Activated T-helper 17 cell treated with anti-CD3 and anti-CD28 coated beads, Interleukin-2, amount 50 U/mL, for 72 hours (primary cell): Measurements from ENCODE around the gene RAX2. TPM values are rescaled to one million over a fixed set of nuclear protein-coding genes. Genes with fewer than 3 reads are reported as not detected.

Experiments
- ATAC-seq: fragments of 150-1000 bp; cut with Tn5 transposase; replicated peaks from 2 replicates; pipeline ENCODE4 v1.10.0; 2021; ENCODE audit warnings: mild to moderate bottlenecking, moderate library complexity
- H3K27ac Mint-ChIP-seq: one replicate; pipeline ENCODE4 v1.8.0; 2022; ENCODE audit warnings: mixed read lengths
- H3K27me3 Mint-ChIP-seq: one replicate; pipeline ENCODE4 v1.8.0; 2022; ENCODE audit warnings: mixed read lengths
- H3K36me3 Mint-ChIP-seq: one replicate; pipeline ENCODE4 v1.8.0; 2022; ENCODE audit warnings: low read depth, mild to moderate bottlenecking, mixed read lengths
- H3K4me1 Mint-ChIP-seq: one replicate; pipeline ENCODE4 v1.8.0; 2022; ENCODE audit warnings: mixed read lengths
- H3K4me3 Mint-ChIP-seq: one replicate; pipeline ENCODE4 v1.8.0; 2022; ENCODE audit warnings: mild to moderate bottlenecking, mixed read lengths
- H3K9me3 Mint-ChIP-seq: one replicate; pipeline ENCODE4 v1.8.0; 2022; ENCODE audit warnings: mixed read lengths
- total RNA-seq, 2 donors: library from RNA; stranded (reverse); gene quantifications; one replicate each; pipeline ENCODE4 v1.2.3, GENCODE V29; 2022

RAX2 gene
- total RNA-seq, 2 donors from 2014 or later: not detected

DNA sequence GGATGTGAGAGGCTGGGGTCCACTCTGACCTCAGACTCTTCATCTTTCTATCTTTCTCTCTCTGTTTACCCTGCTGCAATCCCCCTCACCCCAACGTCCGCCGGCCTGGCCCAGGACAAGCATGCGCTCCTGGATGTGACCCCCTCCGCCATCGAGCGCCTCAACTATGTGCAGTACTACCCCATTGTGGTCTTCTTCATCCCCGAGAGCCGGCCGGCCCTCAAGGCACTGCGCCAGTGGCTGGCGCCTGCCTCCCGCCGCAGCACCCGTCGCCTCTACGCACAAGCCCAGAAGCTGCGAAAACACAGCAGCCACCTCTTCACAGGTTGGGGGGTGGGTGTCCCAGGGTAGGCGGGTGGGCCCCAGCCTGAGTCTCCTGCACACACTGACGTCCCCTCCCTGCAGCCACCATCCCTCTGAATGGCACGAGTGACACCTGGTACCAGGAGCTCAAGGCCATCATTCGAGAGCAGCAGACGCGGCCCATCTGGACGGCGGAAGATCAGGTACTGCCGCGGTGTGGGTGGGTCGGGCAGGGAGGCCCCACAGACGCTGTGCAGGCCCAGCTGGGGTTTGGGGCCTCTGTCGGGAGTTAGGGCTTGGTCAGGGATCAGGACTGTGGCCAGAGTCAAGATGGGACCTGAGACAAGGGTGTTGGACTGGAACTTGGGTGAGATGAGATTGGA, 25.5 kb downstream of the RAX2 start:
- Mint-ChIP-seq H3K27me3 (no peaks in the 10 kb centered on the region), H3K36me3 (peaks cover 21% of the 10 kb centered on the region), H3K4me3 (no peak overlapping the region), H3K9me3 (no peaks in the 10 kb centered on the region), H3K27ac (no peak overlapping the region), H3K4me1 (no peaks in the 10 kb centered on the region)
- no peak for ATAC-seq

DNA sequence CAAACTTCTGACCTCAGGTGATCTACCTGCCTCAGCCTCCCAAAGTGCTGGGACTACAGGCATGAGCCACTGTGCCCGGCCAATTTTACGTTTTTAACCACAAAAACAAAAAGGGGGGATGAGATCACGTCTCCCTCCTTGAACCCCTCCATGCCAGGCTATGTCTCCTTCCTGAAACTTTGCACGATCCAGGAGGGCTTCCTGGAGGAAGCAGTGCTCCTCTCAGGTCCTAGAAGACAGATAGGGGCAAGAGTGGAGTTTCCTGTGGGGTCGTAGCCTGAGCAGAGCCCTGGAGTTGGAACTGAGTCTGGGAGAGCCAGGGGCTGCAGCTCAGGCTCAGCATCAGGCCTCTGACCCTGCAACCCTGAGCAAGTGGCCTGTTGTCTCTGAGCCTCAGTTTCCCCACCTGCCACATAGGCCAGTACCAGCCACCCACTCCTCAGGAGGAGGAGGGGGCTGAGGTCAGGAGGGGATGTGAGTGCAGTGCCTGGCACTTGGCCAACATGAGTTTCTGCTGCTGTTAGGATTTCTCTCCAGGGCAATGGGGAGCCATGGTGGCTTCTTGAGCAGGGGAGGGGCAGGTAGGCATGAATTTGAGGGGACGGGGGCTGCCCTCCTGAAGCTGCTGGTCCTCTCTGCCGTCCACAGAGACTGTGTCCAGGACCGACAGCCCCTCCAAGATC, 26.5 kb downstream of the RAX2 start:
- H3K27me3 Mint-ChIP-seq: no peaks in the 10 kb centered on the region
- no peak overlapping the region for H3K4me3 Mint-ChIP-seq
- no peaks in the 10 kb centered on the region for H3K9me3 Mint-ChIP-seq
- no peaks in the 10 kb centered on the region for H3K4me1 Mint-ChIP-seq
- no peak for ATAC-seq
- peaks cover 13% of the 10 kb centered on the region for H3K36me3 Mint-ChIP-seq
- H3K27ac Mint-ChIP-seq: no peak overlapping the region

DNA sequence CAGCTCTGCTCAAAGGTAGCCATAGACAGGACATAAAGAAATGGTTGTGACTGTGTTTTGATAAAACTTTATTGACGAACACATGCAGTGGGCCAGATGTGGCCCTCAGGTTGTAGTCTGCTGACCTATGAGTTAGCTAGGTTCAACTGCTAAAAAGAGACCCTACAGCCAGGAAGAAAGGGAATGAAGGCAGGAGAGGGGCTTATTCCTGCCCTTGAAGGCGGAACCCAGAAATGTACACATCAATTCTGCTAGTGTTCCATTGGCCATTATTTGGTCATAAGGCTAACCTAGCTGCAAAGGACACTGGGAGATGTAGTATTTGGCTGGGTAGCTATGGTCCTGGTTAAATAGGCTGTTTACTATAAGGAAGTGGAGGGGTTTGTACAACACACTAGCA, 28.5 kb downstream of the RAX2 start:
- Mint-ChIP-seq H3K36me3 (no peaks in the 10 kb centered on the region), H3K27me3 (no peaks in the 10 kb centered on the region), H3K9me3 (no peaks in the 10 kb centered on the region), H3K4me1 (peaks cover 4% of the 10 kb centered on the region), H3K4me3 (no peak overlapping the region), H3K27ac (no peak overlapping the region)
- ATAC-seq: no peak

DNA sequence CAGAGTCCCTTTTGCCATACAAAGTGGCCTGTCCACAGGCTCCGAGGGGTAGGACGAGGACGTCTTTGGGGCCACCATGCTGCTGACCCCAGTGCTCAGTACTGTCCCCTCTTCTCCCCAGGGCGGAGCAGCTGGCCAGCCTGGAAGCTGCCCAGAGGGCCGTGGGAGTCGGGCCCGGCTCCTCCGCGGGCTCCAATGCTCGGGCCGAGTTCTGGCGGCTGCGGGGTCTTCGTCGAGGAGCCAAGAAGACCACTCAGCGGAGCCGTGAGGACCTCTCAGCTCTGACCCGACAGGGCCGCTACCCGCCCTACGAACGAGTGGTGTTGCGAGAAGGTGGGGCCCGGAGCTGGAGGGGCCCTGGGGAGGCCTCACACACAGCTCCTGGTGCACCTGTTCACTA, 31.6 kb downstream of the RAX2 start:
- peaks cover 4% of the 10 kb centered on the region for H3K4me1 Mint-ChIP-seq
- no peaks in the 10 kb centered on the region for H3K36me3 Mint-ChIP-seq
- no peak overlapping the region for H3K4me3 Mint-ChIP-seq
- no peaks in the 10 kb centered on the region for H3K9me3 Mint-ChIP-seq
- no peak for ATAC-seq
- no peaks in the 10 kb centered on the region for H3K27me3 Mint-ChIP-seq
- no peak overlapping the region for H3K27ac Mint-ChIP-seq

DNA sequence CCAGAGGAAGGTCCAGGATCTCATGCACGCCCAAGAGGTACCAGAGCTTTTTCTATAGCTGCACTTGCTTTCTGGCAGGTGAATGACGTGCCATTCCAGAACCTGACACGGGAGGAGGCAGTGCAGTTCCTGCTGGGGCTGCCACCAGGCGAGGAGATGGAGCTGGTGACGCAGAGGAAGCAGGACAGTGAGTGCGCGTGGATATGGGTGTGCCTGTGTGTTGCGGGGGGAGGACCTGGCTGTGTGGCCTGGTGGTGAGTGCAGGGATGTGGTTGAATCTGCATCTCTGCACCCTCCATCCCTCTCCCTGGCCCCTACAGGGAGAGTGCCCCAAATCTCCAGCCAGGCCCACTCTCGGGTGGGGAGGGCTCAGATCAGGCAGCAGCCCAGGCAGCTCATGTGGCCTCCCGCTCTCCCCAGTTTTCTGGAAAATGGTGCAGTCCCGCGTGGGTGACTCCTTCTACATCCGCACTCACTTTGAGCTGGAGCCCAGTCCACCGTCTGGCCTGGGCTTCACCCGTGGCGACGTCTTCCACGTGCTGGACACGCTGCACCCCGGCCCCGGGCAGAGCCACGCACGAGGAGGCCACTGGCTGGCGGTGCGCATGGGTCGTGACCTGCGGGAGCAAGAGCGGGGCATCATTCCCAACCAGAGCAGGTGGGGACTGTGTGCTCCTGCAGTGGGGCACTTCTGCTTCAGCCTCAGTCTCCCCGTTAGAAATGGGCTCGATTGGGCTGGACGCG, 33.4 kb downstream of the RAX2 start:
- no peak for ATAC-seq

DNA sequence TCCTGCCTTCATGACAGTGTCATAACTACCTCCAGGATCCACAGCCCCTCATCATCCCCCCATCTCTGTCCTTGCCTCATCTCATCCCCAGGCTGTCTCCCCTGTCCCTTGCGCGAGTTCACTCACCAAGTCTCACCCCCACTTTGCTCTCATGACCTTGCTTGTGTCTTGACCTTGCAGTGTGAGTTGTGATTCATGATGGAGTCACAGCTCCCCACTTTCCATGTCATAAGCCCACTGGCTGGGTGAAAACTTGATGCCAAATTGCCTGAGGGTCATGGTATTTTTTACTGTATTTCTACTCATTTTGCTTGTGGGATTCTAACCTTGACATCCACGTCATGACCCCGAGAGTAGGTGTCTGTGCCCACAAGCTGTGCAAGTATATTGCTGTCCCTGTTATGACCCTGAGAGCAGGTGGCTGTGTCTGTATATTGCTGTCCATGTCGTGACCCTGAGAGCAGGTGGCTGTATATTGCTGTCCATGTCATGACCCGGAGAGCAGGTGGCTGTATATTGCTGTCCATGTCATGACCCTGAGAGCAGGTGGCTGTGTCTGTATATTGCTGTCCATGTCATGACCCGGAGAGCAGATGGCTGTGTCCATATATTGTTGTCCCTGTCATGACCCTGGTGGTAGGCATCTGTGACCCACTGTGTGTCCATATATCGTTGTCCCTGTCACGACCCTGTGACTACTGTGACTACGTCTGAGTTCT, 34.4 kb downstream of the RAX2 start:
- H3K27ac Mint-ChIP-seq: no peak overlapping the region
- H3K4me3 Mint-ChIP-seq: no peak overlapping the region
- H3K4me1 Mint-ChIP-seq: peaks cover 4% of the 10 kb centered on the region
- H3K27me3 Mint-ChIP-seq: no peaks in the 10 kb centered on the region
- peak; percentile 19 for ATAC-seq
- H3K36me3 Mint-ChIP-seq: no peaks in the 10 kb centered on the region
- no peaks in the 10 kb centered on the region for H3K9me3 Mint-ChIP-seq

More for the DNA sequence above, 33.4 kb downstream of the RAX2 start:
- H3K27ac Mint-ChIP-seq: no peak overlapping the region
- no peaks in the 10 kb centered on the region for H3K27me3 Mint-ChIP-seq
- no peaks in the 10 kb centered on the region for H3K9me3 Mint-ChIP-seq
- no peaks in the 10 kb centered on the region for H3K36me3 Mint-ChIP-seq
- peaks cover 4% of the 10 kb centered on the region for H3K4me1 Mint-ChIP-seq
- H3K4me3 Mint-ChIP-seq: no peak overlapping the region

DNA sequence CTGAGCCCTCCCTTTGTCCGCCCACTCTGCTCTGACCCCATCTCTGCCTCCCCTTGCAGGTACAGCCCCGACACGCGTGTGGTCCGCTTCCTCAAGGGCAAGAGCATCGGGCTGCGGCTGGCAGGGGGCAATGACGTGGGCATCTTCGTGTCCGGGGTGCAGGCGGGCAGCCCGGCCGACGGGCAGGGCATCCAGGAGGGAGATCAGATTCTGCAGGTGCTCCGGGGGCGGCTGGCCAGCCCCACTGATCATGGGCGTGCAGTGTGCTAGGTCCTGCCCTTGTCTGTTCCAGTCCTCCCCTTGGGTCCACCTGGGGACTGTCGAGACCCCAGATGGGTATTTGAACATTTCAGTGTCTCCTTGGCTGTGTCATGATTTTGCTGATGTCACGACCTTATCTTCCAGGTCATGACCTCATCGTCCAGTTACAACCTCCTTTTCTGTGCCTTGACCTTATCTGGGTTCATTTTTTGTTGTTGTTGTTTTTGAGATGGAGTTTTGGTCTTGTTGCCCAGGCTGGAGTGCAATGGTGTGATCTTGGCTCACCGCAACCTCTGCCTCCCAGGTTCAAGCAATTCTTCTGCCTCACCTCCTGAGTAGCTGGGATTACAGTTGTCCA, 35.8 kb downstream of the RAX2 start:
- no peak for ATAC-seq
- Mint-ChIP-seq H3K27ac (no peak overlapping the region), H3K27me3 (no peaks in the 10 kb centered on the region), H3K4me3 (no peak overlapping the region), H3K36me3 (no peaks in the 10 kb centered on the region), H3K9me3 (no peaks in the 10 kb centered on the region), H3K4me1 (peaks cover 4% of the 10 kb centered on the region)

DNA sequence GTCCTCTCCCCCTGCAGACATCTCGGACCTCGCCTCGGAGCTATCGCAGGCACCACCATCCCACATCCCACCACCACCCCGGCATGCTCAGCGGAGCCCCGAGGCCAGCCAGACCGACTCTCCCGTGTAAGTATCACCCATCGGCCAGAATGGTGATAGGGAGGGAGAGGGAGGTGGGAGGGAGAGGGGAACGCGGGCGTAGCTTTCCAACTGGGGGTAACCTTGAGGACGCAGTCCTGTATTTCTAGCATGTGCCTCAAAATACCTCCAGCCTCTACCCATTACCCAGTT, 37.8 kb downstream of the RAX2 start:
- Mint-ChIP-seq H3K27me3 (no peaks in the 10 kb centered on the region), H3K36me3 (no peaks in the 10 kb centered on the region), H3K4me3 (no peak overlapping the region), H3K9me3 (no peaks in the 10 kb centered on the region), H3K4me1 (no peaks in the 10 kb centered on the region), H3K27ac (no peak overlapping the region)
- ATAC-seq: no peak

DNA sequence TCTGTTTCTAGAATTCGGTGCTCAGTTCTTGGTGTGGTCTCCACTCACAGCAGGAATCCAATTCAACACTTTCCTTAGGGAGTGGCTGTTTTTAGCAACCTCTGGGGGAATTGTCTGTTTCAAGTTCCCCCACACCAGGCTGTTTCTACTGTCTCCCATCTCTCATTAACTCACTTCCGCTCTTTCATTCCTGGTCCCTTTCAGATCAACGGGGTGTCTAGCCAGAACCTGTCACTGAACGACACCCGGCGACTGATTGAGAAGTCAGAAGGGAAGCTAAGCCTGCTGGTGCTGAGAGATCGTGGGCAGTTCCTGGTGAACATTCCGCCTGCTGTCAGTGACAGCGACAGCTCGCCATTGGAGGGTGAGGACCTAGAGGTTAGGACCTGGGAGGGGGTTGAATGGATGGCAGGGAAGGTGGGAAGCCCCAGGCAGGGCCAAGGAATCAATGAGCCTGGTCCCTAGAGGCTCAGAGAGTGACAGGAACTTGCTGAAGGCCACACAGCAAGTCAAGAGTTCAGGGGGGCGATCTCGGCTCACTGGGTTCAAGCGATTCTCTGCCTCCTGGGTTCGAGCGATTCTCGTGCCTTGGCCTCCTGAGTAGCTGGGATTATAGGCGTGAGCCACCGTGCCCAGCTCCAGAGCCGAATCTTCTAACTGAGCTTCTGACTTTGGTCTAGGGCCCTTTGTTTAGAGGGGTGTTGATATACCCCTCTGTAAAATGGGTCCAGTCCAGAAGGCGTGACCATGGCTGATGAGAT, 38.3 kb downstream of the RAX2 start:
- H3K4me1 Mint-ChIP-seq: no peaks in the 10 kb centered on the region
- ATAC-seq: no peak
- H3K27ac Mint-ChIP-seq: no peak overlapping the region
- no peaks in the 10 kb centered on the region for H3K36me3 Mint-ChIP-seq
- no peak overlapping the region for H3K4me3 Mint-ChIP-seq
- H3K9me3 Mint-ChIP-seq: no peaks in the 10 kb centered on the region
- H3K27me3 Mint-ChIP-seq: no peaks in the 10 kb centered on the region

DNA sequence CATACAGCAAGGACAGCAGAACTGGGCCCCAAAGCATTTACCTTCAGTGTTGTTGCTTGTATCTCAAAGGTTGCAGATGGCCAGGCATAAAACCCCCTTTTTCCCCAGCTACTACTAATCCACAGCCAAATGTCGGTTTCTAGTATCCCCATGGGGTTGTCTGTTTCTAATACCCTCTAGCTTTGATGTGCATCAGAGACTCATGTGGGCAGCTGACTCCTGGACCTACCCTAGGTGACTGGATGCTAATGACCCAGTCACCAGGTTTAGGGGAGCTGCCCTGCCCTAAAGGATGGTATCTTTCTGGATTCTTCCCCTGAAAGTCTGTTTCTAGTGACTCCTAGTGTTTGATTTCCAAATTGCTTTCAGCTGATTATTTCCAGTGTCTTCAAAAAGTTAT, 39.9 kb downstream of the RAX2 start:
- Mint-ChIP-seq H3K9me3 (no peaks in the 10 kb centered on the region), H3K27me3 (no peaks in the 10 kb centered on the region), H3K36me3 (no peaks in the 10 kb centered on the region), H3K4me3 (no peak overlapping the region), H3K27ac (no peak overlapping the region), H3K4me1 (no peaks in the 10 kb centered on the region)
- no peak for ATAC-seq

DNA sequence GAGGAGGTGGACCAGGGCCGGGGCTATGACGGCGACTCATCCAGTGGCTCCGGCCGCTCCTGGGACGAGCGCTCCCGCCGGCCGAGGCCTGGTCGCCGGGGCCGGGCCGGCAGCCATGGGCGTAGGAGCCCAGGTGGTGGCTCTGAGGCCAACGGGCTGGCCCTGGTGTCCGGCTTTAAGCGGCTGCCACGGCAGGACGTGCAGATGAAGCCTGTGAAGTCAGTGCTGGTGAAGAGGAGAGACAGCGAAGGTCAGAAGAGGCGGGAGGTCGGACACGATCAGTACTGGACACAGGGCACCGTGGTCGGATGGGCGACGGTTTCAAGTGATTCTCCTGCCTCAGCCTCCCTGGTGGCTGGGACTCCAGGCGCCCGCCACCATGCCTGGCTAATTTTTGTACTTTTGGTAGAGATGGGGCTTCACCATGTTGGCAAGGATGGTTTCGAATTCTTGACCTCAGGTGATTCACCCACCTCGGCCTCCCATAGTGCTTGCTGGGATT, 41.5 kb downstream of the RAX2 start:
- H3K4me3 Mint-ChIP-seq: no peak overlapping the region
- no peaks in the 10 kb centered on the region for H3K4me1 Mint-ChIP-seq
- H3K9me3 Mint-ChIP-seq: no peaks in the 10 kb centered on the region
- H3K27ac Mint-ChIP-seq: no peak overlapping the region
- no peaks in the 10 kb centered on the region for H3K27me3 Mint-ChIP-seq
- H3K36me3 Mint-ChIP-seq: no peaks in the 10 kb centered on the region
- ATAC-seq: no peak

DNA sequence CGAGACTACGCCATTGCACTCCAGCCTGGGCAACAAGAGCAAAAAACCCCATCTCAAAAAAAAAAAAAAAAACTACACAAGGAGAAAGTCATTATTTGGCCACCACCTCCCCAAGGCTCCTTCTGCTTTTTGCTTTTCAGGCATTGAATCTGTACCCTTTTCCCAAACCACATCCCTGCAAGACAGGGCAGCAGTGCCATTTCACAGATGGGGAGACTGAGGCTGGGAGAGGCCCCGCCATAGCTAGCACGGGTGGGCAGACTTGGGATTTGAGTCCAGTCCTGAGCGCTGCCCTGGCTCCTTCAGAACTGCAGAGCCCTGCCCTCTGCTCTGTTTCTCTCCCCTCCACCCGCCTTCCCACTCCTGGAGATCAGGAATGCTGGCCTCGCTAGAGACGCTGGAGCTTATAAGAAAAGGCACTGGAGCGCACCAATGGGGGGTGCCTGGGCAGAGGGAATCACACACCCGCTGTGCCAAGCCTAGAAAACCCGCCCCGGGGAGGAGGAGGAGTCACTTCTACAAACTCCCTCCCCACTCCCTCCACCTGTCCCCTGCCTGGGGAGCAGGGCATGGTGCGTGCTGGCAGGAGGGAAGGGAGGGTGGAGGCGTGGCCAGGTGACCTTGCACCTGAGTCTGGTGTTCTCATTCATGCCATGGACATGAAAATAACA, 46.3 kb downstream of the RAX2 start:
- H3K4me1 Mint-ChIP-seq: no peaks in the 10 kb centered on the region
- H3K9me3 Mint-ChIP-seq: no peaks in the 10 kb centered on the region
- H3K4me3 Mint-ChIP-seq: no peak overlapping the region
- ATAC-seq: no peak
- no peaks in the 10 kb centered on the region for H3K36me3 Mint-ChIP-seq
- no peak overlapping the region for H3K27ac Mint-ChIP-seq
- H3K27me3 Mint-ChIP-seq: no peaks in the 10 kb centered on the region

DNA sequence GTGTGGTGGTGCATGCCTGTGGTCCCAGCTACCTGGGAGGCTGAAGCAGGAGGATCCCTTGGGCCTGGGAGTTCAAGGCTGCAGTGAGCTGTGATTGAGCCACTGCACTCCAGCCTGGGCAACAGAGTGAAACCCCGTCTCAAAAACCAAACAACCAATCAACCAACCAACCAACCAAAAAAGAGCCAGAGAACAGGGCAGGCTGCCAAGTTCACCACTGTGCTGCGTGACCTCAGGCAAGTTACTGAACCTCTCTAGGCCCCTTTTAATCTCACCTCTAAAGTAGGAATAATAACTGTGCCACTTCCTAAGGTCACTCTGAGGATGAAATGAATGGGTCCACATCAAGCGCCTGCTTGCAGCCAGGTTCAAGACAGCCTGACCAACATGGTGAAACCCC, 46.9 kb downstream of the RAX2 start:
- Mint-ChIP-seq H3K9me3 (no peaks in the 10 kb centered on the region), H3K27ac (no peak overlapping the region), H3K4me1 (no peaks in the 10 kb centered on the region), H3K36me3 (no peaks in the 10 kb centered on the region), H3K4me3 (no peak overlapping the region), H3K27me3 (no peaks in the 10 kb centered on the region)
- no peak for ATAC-seq
